Panc1 (cell line): Measurements from ENCODE around the gene MOGAT3. TPM values are rescaled to one million over a fixed set of nuclear protein-coding genes. Genes with fewer than 3 reads are reported as not detected.

Experiments used
- ATAC-seq: fragments of 200-7000 bp; cut with Tn5 transposase; 2 replicates; pipeline ENCODE4 v1.9.1; 2020; ENCODE audit warnings: mild to moderate bottlenecking, moderate library complexity
- BruUV-seq: library from RNA; stranded (reverse); fragments of 400-500 nt; replicated peaks from 2 replicates; lab custom pipeline; 2021; lab: Mats Ljungman, UMichigan
- CTCF ChIA-PET: fragments of 300-600 bp; sonication (Branson Sonifier 250); formaldehyde crosslinking; loops from one replicate; lab custom pipeline; 2022; ENCODE audit warnings: antibody characterized with exemption; lab: Charles Lee
- POLR2A ChIA-PET: fragments of 300-600 bp; sonication (Branson Sonifier 250); formaldehyde crosslinking; loops from one replicate; lab custom pipeline; 2022; ENCODE audit warnings: antibody characterized with exemption; lab: Charles Lee
- DNase-seq: peaks from one replicate; pipeline ENCODE4 v3.0.0-alpha.2; 2010; ENCODE audit warnings: low read depth, low spot score
- H3K27ac ChIP-seq: 2 replicates; pipeline ENCODE4 v1.5.1; 2011; ENCODE audit warnings: mild to moderate bottlenecking, low read length, inconsistent platforms
- H3K27me3 ChIP-seq: fragments of 200-500 bp; sonication (Bioruptor generic); 2 replicates; pipeline ENCODE4 v1.6.0; 2014; ENCODE audit warnings: low read length, inconsistent platforms; ENCODE audit not compliant: control insufficient read depth, insufficient read depth
- H3K36me3 ChIP-seq: fragments of 200-500 bp; sonication (Bioruptor generic); 2 replicates; pipeline ENCODE4 v1.5.1; 2014; ENCODE audit warnings: inconsistent platforms, mild to moderate bottlenecking, low read length, moderate library complexity; ENCODE audit not compliant: control insufficient read depth, insufficient read depth
- H3K4me1 ChIP-seq: 2 replicates; pipeline ENCODE4 v1.5.1; 2011; ENCODE audit warnings: inconsistent platforms, mild to moderate bottlenecking, low read length, moderate library complexity; ENCODE audit not compliant: control insufficient read depth, insufficient read depth
- H3K4me3 ChIP-seq, 2 experiments: 2 replicates each; pipeline ENCODE4 v1.5.1; 2011 to 2012; ENCODE audit warnings: low read depth in 2 of 2, low read length in 2 of 2, mild to moderate bottlenecking in 2 of 2, inconsistent platforms in 1 of 2, moderate library complexity in 1 of 2
- H3K9me3 ChIP-seq: fragments of 200-500 bp; sonication (Bioruptor generic); 2 replicates; pipeline ENCODE4 v1.5.1; 2014; ENCODE audit warnings: low read depth, mild to moderate bottlenecking, inconsistent platforms, low read length, moderate library complexity; ENCODE audit not compliant: control insufficient read depth, insufficient read depth
- CTCF ChIP-seq: fragments of 450-650 bp; IDR thresholded peaks from 2 replicates; pipeline ENCODE4 v1.5.1; 2017; ENCODE audit warnings: mild to moderate bottlenecking
- POLR2AphosphoS5 ChIP-seq: IDR thresholded peaks from 2 replicates; pipeline ENCODE4 v1.6.1; 2012; ENCODE audit warnings: mild to moderate bottlenecking, low read depth, low read length, moderate library complexity
- SIN3A ChIP-seq: IDR thresholded peaks from 2 replicates; pipeline ENCODE4 v1.6.1; 2012; ENCODE audit warnings: low read depth, mild to moderate bottlenecking, low read length, moderate library complexity, borderline replicate concordance; ENCODE audit not compliant: insufficient read depth
- TCF7L2 ChIP-seq: IDR thresholded peaks from 2 replicates; pipeline ENCODE4 v1.6.1; 2011; ENCODE audit warnings: mild to moderate bottlenecking, low read depth, low read length, inconsistent platforms
- in situ Hi-C: cut with HindIII; loops from 2 replicates; pipeline ENCODE4 v1.10.0; 2016; ENCODE audit warnings: low sequenced_read_pairs, low pct_unique_long_range_greater_than_20kb
- intact Hi-C: fragments of 100-400 bp; cut with micrococcal nuclease; formaldehyde crosslinking; loops from one replicate; pipeline ENCODE4 v1.10.0; 2022; ENCODE audit not compliant: unreplicated experiment
- total RNA-seq: library from RNA; stranded (reverse); gene quantifications from one replicate; pipeline ENCODE4 v1.2.1, GENCODE V29; 2021; ENCODE audit not compliant: unreplicated experiment
- TF ChIP-seq, protein P1 (sequence below), 2 experiments: IDR thresholded peaks; 2 replicates each; pipeline ENCODE4 v1.6.1; 2011 to 2012; ENCODE audit warnings: low read depth in 2 of 2, control low read depth in 1 of 2, low read length in 1 of 2, mild to moderate bottlenecking in 1 of 2, moderate library complexity in 1 of 2; ENCODE audit not compliant: insufficient read depth in 1 of 2

The MOGAT3 gene
- total RNA-seq, 1 experiment from 2014 or later = 0.23 TPM

- TF ChIP-seq POLR2AphosphoS5 (no peak), TCF7L2 (no peak), CTCF (no peak)
- TF ChIP-seq, protein P1, sequence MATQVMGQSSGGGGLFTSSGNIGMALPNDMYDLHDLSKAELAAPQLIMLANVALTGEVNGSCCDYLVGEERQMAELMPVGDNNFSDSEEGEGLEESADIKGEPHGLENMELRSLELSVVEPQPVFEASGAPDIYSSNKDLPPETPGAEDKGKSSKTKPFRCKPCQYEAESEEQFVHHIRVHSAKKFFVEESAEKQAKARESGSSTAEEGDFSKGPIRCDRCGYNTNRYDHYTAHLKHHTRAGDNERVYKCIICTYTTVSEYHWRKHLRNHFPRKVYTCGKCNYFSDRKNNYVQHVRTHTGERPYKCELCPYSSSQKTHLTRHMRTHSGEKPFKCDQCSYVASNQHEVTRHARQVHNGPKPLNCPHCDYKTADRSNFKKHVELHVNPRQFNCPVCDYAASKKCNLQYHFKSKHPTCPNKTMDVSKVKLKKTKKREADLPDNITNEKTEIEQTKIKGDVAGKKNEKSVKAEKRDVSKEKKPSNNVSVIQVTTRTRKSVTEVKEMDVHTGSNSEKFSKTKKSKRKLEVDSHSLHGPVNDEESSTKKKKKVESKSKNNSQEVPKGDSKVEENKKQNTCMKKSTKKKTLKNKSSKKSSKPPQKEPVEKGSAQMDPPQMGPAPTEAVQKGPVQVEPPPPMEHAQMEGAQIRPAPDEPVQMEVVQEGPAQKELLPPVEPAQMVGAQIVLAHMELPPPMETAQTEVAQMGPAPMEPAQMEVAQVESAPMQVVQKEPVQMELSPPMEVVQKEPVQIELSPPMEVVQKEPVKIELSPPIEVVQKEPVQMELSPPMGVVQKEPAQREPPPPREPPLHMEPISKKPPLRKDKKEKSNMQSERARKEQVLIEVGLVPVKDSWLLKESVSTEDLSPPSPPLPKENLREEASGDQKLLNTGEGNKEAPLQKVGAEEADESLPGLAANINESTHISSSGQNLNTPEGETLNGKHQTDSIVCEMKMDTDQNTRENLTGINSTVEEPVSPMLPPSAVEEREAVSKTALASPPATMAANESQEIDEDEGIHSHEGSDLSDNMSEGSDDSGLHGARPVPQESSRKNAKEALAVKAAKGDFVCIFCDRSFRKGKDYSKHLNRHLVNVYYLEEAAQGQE (IDR thresholded peaks at IDR 0.05; ENCODE audit: insufficient read depth in 1 of 2, low read depth in 2 of 2, low read length in 1 of 2) = no peak
- POLR2A ChIA-PET = no interaction called here
- no peaks in the 10 kb centered on the region for H3K9me3 ChIP-seq
- intact Hi-C loops = no loop called here
- CTCF ChIA-PET = interaction anchor here (0.6 kb wide), 1 partner anchor 649 kb away, joined by 4 read pairs; no protein-coding TSS in a partner anchor
- no peak overlapping the region for H3K4me3 ChIP-seq
- DNase-seq (no peak), ATAC-seq (no peak)
- in situ Hi-C loops = no loop called here
- no TSS peak for BruUV-seq
- H3K4me1 ChIP-seq = peaks cover 8% of the 10 kb centered on the region; the same call in 1 of the 2 replicates
- no peaks in the 10 kb centered on the region for H3K27me3 ChIP-seq
- no peak overlapping the region for H3K27ac ChIP-seq
- no peaks in the 10 kb centered on the region; the same call in 1 of the 2 replicates for H3K36me3 ChIP-seq
Observed at GRCh38 chr7:101239191-101239950, 38.5 kb upstream of the MOGAT3 start.

GRCh38 chr7:101238226-101239182 is 37.7 kb upstream of the MOGAT3 start:
- H3K27me3 ChIP-seq = no peaks in the 10 kb centered on the region
- no peaks in the 10 kb centered on the region for H3K36me3 ChIP-seq
- intact Hi-C loops = no loop called here
- ATAC-seq (no peak), DNase-seq (no peak)
- TF ChIP-seq CTCF = no peak
- no peak for TF ChIP-seq POLR2AphosphoS5
- TF ChIP-seq, protein P1 (IDR thresholded peaks at IDR 0.05; ENCODE audit: insufficient read depth in 1 of 2, low read depth in 2 of 2, low read length in 1 of 2) = no peak
- TF ChIP-seq SIN3A = no peak
- no peak for TF ChIP-seq TCF7L2
- H3K27ac ChIP-seq = no peak overlapping the region
- ChIA-PET CTCF (interaction anchor here (0.6 to 0.7 kb wide), 2 partner anchors 83 to 648 kb away, joined by 4 read pairs; partner anchors contain the start of gene IFT22), POLR2A (no interaction called here)
- H3K4me1 ChIP-seq = peaks cover under 1% of the 10 kb centered on the region; the same call in 1 of the 2 replicates
- H3K9me3 ChIP-seq = no peaks in the 10 kb centered on the region
- no peak overlapping the region for H3K4me3 ChIP-seq
- BruUV-seq = no TSS peak
- in situ Hi-C loops = no loop called here
